GM12892 (cell line): ENCODE data around the gene FRRS1L. TPM values are rescaled to one million over a fixed set of nuclear protein-coding genes. Genes with fewer than 3 reads are reported as not detected.
A peak's percentile ranks its signal among the peaks of the same experiment; 100 is the strongest.

Source experiments
- DNase-seq: peaks from one replicate; pipeline ENCODE4 v3.0.0; 2011; ENCODE audit not compliant: insufficient read length
- FAIRE-seq: peaks from 2 replicates; lab custom pipeline; 2011; peaks lifted over from hg19 to GRCh38; lab: Jason Lieb, UNC
- POLR2A ChIP-seq: IDR thresholded peaks from 2 replicates; pipeline ENCODE4 v1.6.1; 2011; ENCODE audit warnings: low read depth, low read length, control low read depth
- POLR2AphosphoS5 ChIP-seq: IDR thresholded peaks from 2 replicates; pipeline ENCODE4 v1.6.1; 2011; ENCODE audit warnings: low read depth, low read length, control low read depth
- TAF1 ChIP-seq: IDR thresholded peaks from 2 replicates; pipeline ENCODE4 v1.6.1; 2011; ENCODE audit warnings: low read depth, mild to moderate bottlenecking, control low read depth, low read length, borderline replicate concordance
- polyA plus RNA-seq: library from polyadenylated mRNA; unstranded; fragments of >200 nt; gene quantifications from one replicate; pipeline ENCODE4 v1.2.1, GENCODE V29; 2012; ENCODE audit warnings: missing spikeins, inconsistent platforms; ENCODE audit not compliant: missing spikeins

The FRRS1L gene
- polyA plus RNA-seq: not detected

DNA sequence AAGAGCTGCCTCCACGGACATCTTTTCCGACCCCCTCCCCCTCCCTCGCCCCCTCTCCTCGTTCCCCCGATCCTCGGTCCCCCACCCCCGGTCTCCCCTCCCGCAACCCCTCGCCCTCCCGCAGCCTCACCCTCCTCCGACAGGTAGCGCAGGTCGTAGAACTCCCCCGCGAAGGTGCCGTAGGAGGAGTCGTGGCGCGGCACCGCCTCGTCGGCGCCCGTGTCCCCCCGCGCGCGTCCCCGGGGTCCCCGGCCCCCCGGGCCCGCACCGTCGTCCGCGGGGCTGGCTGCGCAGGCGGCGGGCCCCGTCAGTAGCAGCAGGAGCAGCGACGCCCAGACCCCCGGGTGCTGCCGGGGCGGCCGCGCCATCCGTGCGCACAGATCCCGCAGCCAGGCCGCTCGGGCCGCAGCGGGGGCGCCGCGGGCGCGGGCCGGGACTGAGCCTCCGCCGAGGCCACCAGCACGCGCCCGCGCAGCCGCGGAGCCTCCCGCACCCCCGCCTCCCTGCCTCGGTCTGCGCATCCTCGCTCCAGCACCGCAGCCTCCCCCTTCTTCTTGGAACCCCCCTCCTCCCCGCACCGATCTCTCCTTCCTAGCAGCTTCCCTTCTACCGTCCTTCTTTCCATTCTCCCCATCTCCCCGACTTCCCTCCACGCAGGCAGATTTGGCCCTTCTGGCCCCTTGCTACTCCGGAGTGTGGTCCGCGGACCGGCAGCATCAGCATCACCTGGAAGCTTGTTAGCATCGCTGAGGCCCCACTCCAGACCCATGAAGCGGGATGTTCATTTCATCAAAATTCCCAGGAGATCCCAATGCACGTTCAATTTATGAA lies at the start of gene FRRS1L:
TSS of gene FRRS1L (minus strand) at position 479 of the 831 bp plus-strand sequence. CDS start at position 368, 111 bp downstream.
- TF ChIP-seq POLR2AphosphoS5: no peak
- TF ChIP-seq POLR2A: no peak
- no peak for TF ChIP-seq TAF1
- DNase-seq (no peak), FAIRE-seq (no peak)

- no peak for FAIRE-seq
- DNase-seq: no peak
- TF ChIP-seq TAF1 (no peak), POLR2AphosphoS5 (no peak), POLR2A (no peak)
Measured at GRCh38 chr9:109214414-109214813, 47.4 kb upstream of the FRRS1L start.

DNA sequence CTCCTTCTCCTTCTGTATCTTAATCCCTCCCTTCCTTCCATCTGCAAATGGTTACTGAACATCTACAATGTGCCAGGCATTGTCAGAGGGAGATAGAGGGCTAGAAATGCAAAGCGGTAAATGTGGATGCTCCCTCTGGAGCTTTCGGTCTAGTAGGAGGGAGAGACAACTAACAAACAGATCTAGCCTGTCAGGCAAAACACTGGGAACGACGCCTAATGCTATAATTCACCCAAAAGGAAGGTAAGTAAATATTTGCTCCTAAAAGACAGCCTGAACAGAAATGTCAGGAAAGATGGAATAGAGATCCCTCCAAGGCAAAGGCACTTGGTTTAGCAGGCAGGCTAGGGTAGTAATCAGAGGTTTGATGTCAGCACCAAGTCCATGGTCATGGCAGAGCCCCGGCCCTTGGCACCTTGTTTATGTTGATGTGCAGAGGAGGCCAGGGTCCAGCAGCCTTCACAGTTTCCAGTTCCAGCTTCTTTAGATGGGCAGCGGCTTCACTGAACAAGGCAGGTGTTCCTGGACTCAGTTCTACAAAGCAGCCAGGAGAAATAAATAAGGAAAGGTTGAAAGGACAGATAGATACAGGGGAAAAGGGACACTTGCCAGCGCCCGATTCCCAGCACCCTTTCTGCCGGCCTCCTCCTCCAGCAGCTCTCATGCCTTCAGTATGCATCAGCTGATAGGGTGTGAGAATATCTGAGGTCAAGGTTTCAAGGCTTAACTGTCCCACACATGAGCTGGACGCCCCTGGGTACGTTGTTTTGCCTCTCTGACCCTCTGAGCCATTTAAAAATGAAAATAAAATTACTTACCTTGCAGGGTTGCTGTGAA lies 46.5 kb upstream of the FRRS1L start:
- no peak for DNase-seq
- FAIRE-seq: no peak
- no peak for TF ChIP-seq POLR2AphosphoS5
- no peak for TF ChIP-seq TAF1
- TF ChIP-seq POLR2A: no peak

DNA sequence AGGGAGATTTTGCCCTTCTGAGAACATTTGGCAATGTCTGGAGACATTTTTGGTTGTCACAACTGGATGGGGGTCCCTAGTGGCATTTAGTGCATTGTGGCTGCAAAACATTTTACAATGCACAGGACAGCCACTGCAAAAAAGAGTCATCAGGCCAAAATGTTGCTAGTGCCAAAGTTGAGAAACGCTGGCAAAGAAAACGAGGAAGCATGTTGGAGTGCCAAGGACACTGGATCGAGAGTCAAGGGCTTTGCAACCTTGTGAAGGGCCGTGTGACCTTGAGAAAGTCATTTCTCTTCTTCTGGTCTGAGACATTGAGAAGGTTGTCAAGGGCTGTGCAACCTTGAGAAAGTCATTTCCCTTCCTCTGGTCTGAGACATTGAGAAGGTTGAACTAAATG lies 45.7 kb upstream of the FRRS1L start:
- DNase-seq (no peak), FAIRE-seq (no peak)
- TF ChIP-seq POLR2A: no peak
- no peak for TF ChIP-seq TAF1
- no peak for TF ChIP-seq POLR2AphosphoS5

GRCh38 chr9:109206670-109207069 lies 39.6 kb upstream of the FRRS1L start:
- TF ChIP-seq POLR2A (no peak), TAF1 (no peak), POLR2AphosphoS5 (no peak)
- FAIRE-seq: no peak
- DNase-seq: no peak

GRCh38 chr9:109205526-109205925 lies 38.5 kb upstream of the FRRS1L start:
- TF ChIP-seq POLR2A (no peak), POLR2AphosphoS5 (no peak), TAF1 (no peak)
- FAIRE-seq: peak; percentile 9
- no peak for DNase-seq

GRCh38 chr9:109203761-109204360 lies 36.8 kb upstream of the FRRS1L start:
- TF ChIP-seq TAF1 (no peak), POLR2A (no peak), POLR2AphosphoS5 (no peak)
- DNase-seq: no peak
- no peak for FAIRE-seq

DNA sequence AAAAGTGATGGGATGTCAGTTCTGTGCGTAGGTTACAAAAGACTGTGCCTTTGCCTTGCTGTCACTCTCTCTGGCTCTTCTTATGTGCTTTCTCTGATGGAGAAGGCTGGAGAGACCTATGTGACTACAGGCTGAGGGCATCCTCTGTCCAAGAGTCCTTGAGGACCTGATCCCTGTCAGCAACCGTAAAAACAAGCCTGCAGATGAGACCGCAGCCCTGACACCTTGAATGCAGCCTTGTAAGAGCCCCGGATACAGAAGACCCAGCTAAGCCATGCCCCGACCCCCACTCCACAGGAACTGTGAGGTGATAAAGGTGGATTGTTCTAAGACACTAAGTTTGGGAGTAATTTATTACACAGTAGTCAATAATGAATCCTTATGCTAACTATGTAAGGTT lies 32.6 kb upstream of the FRRS1L start:
- no peak for FAIRE-seq
- no peak for DNase-seq
- TF ChIP-seq TAF1 (no peak), POLR2AphosphoS5 (no peak), POLR2A (no peak)

DNA sequence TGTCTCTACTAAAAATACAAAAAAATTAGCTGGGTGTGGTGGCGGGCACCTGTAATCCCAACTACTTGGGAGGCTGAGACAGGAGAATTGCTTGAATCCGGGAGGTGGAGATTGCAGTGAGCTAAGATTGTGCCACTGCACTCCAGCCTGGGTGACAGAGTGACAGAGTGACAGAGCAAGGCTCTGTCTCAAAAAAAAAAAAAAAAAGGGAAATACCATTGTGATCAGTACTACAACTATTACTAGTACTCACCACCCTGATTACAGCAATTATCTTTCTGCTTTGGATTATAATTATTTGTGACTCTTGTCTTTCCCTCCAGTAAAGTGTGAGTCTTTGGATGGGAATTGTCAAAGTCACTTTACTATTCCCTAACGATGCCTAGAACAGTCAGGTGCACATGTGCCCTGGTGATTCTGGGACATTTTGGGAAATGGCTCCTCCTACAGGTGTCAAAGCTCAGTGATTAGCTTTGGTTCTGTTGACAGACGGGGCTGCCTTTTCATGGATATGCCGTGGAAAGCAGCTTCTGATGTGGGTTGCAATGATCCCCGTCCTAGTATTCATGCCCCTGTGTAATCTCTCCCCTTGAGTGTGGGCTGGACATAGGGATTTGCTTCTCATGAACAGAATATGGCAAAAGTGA lies 31.8 kb upstream of the FRRS1L start:
- DNase-seq: no peak
- FAIRE-seq: no peak
- TF ChIP-seq POLR2AphosphoS5: no peak
- no peak for TF ChIP-seq POLR2A
- no peak for TF ChIP-seq TAF1

- TF ChIP-seq POLR2A (no peak), POLR2AphosphoS5 (no peak), TAF1 (no peak)
- FAIRE-seq: no peak
- DNase-seq: no peak
Measured at GRCh38 chr9:109193974-109194556, 27.0 kb upstream of the FRRS1L start.
